GM21737 (cell line): ENCODE measurements around the gene IGFBP1.

Source experiments
- ATAC-seq: cut with Tn5 transposase; IDR thresholded peaks from one replicate; pipeline ENCODE4 v1.9.1; 2021; ENCODE audit warnings: mild to moderate bottlenecking, moderate library complexity; ENCODE audit not compliant: unreplicated experiment

Gene IGFBP1

DNA sequence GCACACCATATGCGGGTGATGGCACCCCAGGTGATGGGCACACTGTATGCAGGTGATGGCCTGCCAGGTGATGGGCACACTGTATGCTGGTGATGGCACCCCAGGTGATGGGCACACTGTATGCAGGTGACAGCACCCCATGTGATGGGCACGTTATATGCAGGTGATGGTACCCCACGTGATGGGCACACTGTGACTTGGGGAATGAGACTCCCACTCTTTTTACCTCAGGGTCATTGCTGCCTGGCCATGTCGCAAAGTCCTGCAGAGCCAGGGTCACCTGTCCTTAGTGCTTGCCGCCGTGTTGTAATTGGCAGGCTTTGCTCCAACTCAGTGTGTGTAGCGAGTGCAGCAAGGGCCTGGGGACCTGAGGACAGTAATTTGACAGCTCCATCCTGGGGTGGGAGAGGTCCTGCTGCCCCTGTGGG lies 7.8 kb upstream of the IGFBP1 start:
- no peak for ATAC-seq

DNA sequence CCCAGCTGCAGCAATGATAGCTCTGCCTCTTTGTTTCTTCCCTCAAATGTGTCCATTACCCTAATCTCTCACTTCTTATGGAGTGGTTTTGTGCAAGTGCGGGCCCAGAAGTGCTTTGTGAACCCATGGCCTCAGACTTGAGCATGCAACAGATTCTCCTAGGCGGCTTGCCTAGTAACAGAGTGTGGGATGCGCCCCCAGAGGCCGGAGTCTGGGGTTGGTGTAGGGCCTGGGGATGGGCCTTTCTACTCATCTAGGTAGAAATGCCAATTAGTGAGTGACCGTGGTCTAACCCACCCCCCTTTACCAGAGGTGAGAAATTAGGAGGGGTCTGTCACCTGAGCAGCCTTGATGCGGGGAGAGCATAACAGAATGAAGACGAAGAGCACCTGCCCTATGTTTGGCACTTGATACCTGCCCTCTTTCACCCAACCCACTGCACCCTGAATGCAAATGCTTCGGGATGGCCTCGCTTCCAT lies 7.0 kb upstream of the IGFBP1 start:
- ATAC-seq, result no peak

DNA sequence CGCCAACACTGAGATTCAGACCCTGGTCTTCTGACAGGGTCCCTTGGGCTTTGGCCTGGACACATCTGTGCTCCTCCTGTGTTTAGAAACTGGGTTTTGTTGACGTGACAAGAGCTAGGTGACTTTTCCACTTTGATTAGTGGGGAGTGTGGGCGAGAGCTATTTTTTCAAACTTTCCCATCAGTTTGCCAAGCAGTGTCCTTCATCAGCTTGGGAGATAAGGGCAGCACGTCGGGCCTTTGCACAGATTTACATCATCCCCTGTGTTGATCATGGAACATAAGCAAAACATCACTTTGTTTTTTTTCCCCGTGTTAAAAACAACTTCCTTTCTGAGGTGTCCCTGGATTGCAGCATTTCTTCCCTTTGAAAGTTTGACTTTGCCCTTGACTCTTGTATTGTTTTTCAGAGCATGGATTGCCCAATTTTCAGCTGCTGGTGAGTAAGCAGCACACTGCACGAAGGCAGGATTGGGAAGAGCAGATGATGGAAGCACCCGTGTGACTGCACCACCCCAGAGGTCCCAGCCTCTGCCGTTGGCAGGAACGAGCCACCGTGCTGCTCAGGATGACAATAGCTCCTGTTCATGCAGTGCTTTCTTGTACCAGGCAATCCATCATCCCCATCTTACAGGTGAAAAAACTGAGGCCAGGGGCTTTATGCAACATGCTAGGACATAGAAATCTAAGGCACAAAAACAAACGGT lies 6.4 kb upstream of the IGFBP1 start:
- ATAC-seq, result no peak

DNA sequence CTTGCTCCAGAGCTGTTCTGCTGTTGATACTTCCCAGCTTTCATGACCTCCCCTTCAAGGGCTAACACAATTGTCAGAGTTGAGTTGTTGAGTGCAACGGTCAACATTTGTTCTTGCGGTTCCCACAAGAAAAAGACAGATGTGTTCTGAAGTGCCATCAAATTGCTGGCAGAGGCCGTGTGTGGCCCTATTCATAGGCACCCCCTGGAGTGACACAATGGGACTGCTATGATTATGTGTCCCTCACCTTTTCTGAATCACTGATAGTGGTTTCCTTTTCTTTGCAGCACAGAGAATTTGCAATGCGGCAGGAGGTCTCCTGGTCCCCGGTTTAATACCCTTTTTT lies 5.8 kb upstream of the IGFBP1 start:
- ATAC-seq, result no peak

DNA sequence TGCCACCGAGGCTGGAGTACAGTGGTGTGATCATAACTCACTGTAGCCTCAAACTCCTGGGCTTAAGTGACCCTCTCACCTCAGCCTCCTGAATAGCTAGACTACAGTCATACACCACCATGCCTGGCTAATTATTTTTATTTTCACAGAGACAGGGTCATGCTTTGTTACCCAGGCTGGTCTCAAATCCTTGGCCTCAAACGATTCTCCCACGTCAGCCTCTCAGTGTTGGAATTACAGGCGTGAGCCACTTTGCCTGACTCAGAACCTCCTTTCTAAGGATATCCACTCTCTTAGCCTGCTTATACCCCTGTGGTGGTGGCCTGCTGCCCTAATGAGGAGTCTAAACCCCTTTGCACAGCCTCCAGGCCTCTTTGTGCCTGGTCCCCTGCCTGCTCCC lies 4.2 kb upstream of the IGFBP1 start:
- no peak for ATAC-seq

- no peak for ATAC-seq
Measured at GRCh38 chr7:45885264-45885882, 2.9 kb upstream of the IGFBP1 start.

GRCh38 chr7:45886931-45887667 lies 1.2 kb upstream of the IGFBP1 start:
- ATAC-seq, result no peak

DNA sequence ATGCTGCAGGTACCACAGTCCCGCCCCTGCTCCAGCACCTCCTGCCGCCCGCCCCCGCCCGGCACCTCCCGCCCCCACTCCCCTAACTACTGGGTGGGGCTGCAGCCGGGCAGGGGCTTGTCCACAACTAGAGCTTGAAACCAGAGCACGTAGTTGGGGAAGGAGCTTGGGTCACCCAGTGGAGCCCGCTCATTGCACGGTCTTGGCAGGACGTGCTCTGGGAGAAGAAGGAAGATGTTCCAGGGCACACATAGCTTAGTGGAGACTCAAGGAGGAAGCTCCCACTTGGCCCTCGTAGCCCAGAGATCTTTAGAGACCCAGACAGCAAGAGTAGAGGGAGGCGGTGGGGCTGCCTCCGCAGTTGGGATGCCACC lies 692 bp downstream of the IGFBP1 start:
- no peak for ATAC-seq

DNA sequence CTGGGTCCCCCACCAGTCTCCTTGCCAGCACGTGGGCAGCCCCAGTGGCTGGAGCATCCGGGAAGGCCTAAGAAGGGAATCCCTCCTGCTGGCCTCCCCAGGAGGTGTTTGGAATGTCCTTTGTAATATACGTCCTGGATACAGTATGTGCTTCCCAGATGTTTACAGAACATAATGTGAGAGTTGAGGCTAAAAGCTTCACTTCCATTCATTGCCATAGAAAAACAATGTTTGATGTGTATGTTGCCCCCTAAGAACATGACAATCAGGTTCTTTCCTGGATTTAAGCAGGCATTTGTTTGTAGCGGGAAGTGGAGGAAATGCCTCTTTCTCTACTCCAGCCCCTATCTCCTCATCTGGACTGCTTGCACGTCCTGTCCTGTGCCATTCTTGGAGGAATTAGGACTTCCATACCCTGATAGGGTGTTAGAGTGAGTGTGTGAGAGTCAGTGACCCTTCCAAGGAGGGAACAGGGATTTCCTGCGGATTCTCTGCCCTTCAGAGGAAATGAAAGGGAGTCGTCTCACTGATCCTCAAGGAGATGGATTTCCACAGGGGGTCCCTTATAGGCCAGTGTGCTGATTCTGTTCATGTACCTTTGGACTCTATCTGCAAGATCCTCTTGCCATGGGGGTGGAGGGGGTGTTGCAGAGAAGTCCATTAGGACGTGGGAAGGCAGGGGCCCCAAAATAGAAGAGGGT lies 1.2 kb downstream of the IGFBP1 start:
- ATAC-seq, result no peak

DNA sequence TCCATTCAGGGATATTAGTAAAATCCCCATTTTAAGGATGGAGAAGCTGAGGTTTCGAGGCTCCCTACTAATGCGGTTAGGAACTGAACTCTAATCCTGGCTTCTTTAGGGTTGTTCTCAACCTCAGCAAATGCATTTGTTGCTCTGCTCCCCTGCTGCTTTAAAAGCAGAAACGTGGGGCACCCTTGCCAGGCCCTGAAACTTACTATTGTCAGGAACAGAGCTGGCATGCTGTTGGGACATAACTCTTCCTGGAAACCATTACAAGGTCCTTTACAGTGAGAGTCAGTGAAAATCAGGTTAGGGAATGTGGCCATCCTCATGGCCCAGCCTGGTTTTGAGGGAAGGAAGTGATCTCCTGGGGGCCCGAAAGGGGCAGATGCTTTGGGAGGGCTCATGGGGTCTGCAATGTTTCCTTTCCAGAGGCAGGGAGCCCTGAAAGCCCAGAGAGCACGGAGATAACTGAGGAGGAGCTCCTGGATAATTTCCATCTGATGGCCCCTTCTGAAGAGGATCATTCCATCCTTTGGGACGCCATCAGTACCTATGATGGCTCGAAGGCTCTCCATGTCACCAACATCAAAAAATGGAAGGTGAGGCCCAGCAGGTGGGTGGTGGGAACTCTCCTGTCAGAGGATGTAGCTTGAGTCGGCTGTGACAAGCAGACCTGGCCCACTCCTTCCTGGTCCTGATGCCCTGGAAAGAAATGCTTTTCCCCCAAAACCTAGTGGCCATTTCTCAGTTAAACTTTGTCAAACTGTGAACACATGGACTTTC lies 2.0 kb downstream of the IGFBP1 start:
- ATAC-seq, result no peak

GRCh38 chr7:45890902-45891461 lies 2.7 kb downstream of the IGFBP1 start:
- ATAC-seq, result no peak

DNA sequence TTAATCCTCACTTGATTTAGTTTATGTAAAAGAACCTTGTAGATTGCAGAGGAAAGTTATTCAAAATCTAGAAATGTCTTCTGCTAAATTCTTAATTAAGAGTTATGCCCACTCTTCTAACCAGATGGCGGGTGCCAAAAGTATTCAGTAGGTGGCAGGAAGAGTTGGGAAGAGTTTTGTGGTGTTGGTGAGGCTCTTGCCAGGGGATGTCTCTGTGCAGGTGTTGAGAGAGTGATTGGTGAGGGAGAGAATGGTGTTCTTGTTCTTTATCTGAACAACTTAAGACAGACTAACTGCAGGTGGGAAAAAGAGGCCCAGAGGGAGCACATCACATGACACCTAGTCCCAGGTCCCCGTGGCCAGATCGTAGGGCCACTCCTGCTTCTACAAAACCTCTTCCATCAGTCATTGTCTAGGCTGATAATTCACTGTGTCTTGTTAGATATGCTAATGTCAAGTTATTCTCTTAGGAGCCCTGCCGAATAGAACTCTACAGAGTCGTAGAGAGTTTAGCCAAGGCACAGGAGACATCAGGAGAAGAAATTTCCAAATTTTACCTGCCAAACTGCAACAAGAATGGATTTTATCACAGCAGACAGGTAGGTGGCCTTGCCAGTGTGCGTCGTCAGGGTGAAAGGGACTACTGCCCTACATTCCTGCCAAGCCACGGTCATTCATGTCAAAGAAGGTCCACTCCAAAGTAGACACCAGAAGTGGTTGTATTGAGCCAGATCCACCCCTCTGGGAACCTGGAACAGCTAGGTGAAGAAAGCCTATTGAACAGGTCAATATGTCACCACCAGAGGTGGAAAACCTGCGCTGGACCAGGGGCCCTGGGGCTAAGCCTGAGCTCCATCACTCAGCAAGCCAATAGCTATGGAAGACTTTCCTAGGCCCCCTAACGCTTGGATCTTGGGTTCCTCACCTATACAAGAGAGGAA lies 3.4 kb downstream of the IGFBP1 start:
- no peak for ATAC-seq

DNA sequence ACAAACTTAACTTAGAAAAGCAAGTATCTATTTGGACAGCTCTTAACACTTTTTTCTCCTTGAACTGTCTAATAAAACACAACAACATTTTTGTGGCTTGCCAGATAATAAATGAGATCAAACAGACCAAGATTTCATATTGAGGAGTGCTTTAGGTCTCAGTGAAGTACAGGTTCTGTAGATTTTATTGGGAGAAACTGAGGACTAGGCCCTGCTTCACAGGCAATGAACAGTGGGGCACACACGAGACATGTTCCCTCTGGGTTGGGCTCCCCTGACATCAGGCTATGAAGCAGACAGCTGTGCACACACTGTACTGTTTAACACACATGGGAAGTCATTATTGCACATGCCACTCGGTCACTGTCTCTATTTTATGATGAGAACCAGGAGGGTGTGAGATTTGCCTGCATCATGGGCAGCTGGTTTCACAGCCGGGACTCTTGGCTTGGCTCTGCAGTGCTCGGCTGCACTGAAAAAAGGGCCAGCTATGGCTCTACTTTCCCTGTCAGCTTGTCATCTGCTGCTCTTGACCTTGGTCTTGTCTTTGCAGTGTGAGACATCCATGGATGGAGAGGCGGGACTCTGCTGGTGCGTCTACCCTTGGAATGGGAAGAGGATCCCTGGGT lies 4.2 kb downstream of the IGFBP1 start:
- ATAC-seq, result no peak

- no peak for ATAC-seq
Measured at GRCh38 chr7:45893374-45893995, 5.2 kb downstream of the IGFBP1 start.

GRCh38 chr7:45893996-45894664 lies 5.8 kb downstream of the IGFBP1 start:
- ATAC-seq, result no peak

GRCh38 chr7:45894665-45895062 lies 6.4 kb downstream of the IGFBP1 start:
- ATAC-seq, result no peak

DNA sequence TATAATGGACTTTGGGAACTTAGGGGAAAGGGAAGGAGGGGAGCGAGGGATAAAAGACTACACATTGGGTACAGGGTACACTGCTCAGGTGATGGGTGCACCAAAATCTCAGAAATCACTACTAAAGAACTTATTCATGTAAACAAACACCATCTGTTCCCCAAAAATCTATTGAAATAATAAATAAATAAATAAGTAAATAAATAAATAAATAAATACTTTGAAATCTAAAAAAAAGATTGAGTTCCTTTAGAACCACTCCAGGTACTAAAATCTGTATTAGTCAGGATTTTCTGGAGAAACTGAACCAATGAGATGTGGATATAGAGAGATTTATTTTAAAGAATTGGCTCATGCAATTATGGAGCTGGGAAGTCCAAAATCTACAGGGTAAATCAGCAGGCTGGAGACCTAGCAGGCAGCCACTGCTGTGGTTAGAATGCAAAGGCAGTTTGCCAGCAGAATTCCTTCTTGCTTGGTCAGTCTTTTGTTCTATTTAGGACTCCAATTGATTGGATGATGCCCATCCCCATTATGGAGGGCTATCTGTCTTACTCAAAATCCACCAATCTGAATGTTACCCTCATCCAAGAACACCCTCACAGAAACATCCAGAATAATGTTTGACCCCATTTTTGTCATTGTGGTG lies 8.9 kb downstream of the IGFBP1 start:
- no peak for ATAC-seq
